HepG2 (cell line): Measurements from ENCODE around the gene OPRM1. TPM values are rescaled to one million over a fixed set of nuclear protein-coding genes. Genes with fewer than 3 reads are reported as not detected.

Source experiments
- ATAC-seq: fragments of 200-7000 bp; cut with Tn5 transposase; 3 replicates; pipeline ENCODE4 v1.9.1; 2020; ENCODE audit warnings: mild to moderate bottlenecking, moderate library complexity
- BruUV-seq: library from RNA; stranded (reverse); fragments of 400-500 nt; replicated peaks from 2 replicates; lab custom pipeline; 2021; lab: Mats Ljungman, UMichigan
- CTCF ChIA-PET: fragments of 300-600 bp; formaldehyde crosslinking; extraction: SDS; loops from one replicate; lab custom pipeline; 2021; ENCODE audit warnings: low total read pairs, inconsistent platforms, low intra/inter-chr PET ratio; lab: Yijun Ruan, JAX
- POLR2A ChIA-PET: fragments of 350-600 bp; sonication (Branson Sonifier 250); formaldehyde crosslinking; loops from one replicate; lab custom pipeline; 2020; ENCODE audit warnings: antibody characterized with exemption, inconsistent platforms; lab: Yijun Ruan, JAX
- DNase-seq: peaks from one replicate; pipeline ENCODE4 v3.0.0-alpha.2; 2015; ENCODE audit warnings: low spot score
- FAIRE-seq: peaks from 3 replicates; lab custom pipeline; 2011; peaks lifted over from hg19 to GRCh38; lab: Jason Lieb, UNC
- H2AFZ ChIP-seq: one replicate; pipeline ENCODE4 v1.6.1; 2011; ENCODE audit warnings: low read length, inconsistent platforms
- H3K27ac ChIP-seq: fragments of 300-600 bp; 3 replicates; pipeline ENCODE4 v1.8.0; 2011; ENCODE audit warnings: mixed run types, mild to moderate bottlenecking, mixed read lengths, low read length, inconsistent platforms; ENCODE audit not compliant: insufficient read depth; ENCODE audit errors: extremely low read length
- H3K27me3 ChIP-seq, 2 experiments: fragments of 200-600 bp in 1 of 2; 2 replicates in 1 of 2; 3 replicates in 1 of 2; pipeline versions ENCODE4 v1.6.0 to v1.8.0; 2011; ENCODE audit warnings: low read length in 2 of 2, mild to moderate bottlenecking in 2 of 2, moderate library complexity in 2 of 2, inconsistent platforms in 1 of 2; ENCODE audit not compliant: insufficient read depth in 2 of 2, control insufficient read depth in 1 of 2
- H3K36me3 ChIP-seq, 2 experiments: fragments of 200-600 bp in 1 of 2; replicated peaks in 1 of 2; 2 replicates in 1 of 2; 3 replicates in 1 of 2; pipeline versions ENCODE4 v1.5.1 to v1.8.0; 2011; ENCODE audit warnings: low read length in 2 of 2, inconsistent platforms in 1 of 2; ENCODE audit not compliant: insufficient read depth in 2 of 2, control insufficient read depth in 1 of 2
- H3K4me1 ChIP-seq: 2 replicates; pipeline ENCODE4 v1.5.1; 2012; ENCODE audit warnings: low read length, inconsistent platforms; ENCODE audit not compliant: insufficient read depth
- H3K4me2 ChIP-seq: 2 replicates; pipeline ENCODE4 v1.6.0; 2011; ENCODE audit warnings: low read depth, low read length, inconsistent platforms
- H3K4me3 ChIP-seq, 3 experiments: fragments of 200-600 bp in 1 of 3; sonication (generic), shearing (Covaris generic) in 1 of 3; replicated peaks in 1 of 3; 2 replicates each; pipeline ENCODE4 v1.5.1; 2011 to 2016; ENCODE audit warnings: low read length in 3 of 3, inconsistent platforms in 2 of 3, low read depth in 2 of 3, mild to moderate bottlenecking in 2 of 3, control low read depth in 1 of 3, mixed read lengths in 1 of 3; ENCODE audit not compliant: insufficient read depth in 1 of 3
- H3K79me2 ChIP-seq: one replicate; pipeline ENCODE4 v1.6.1; 2011; ENCODE audit warnings: low read length, inconsistent platforms; ENCODE audit not compliant: insufficient read depth
- H3K9ac ChIP-seq: 2 replicates; pipeline ENCODE4 v1.6.0; 2011; ENCODE audit warnings: mild to moderate bottlenecking, low read depth, low read length, inconsistent platforms; ENCODE audit not compliant: insufficient read depth
- H3K9me3 ChIP-seq: 2 replicates; pipeline ENCODE4 v1.5.1; 2012; ENCODE audit warnings: mild to moderate bottlenecking, low read length
- H4K20me1 ChIP-seq: 2 replicates; pipeline ENCODE4 v1.6.0; 2011; ENCODE audit warnings: inconsistent platforms, mild to moderate bottlenecking, low read length, moderate library complexity; ENCODE audit not compliant: insufficient read depth
- SP140L ChIP-seq: sonication (generic); formaldehyde crosslinking; IDR thresholded peaks from 2 replicates; pipeline ENCODE4 v1.4.0; 2020; ENCODE audit warnings: missing genetic modification reagents, borderline replicate concordance
- ZFP37 ChIP-seq: sonication (generic); formaldehyde crosslinking; IDR thresholded peaks from 2 replicates; pipeline ENCODE4 v1.4.0; 2020; ENCODE audit warnings: missing genetic modification reagents, borderline replicate concordance
- ZIK1 ChIP-seq: sonication (generic); formaldehyde crosslinking; IDR thresholded peaks from 2 replicates; pipeline ENCODE4 v1.5.0; 2020; ENCODE audit warnings: mild to moderate bottlenecking, low read depth, missing genetic modification reagents, borderline replicate concordance
- ZNF337 ChIP-seq: sonication (generic); formaldehyde crosslinking; IDR thresholded peaks from 2 replicates; pipeline ENCODE4 v1.5.1; 2020; ENCODE audit warnings: missing genetic modification reagents, low read depth, mild to moderate bottlenecking, borderline replicate concordance
- ZNF7 ChIP-seq: IDR thresholded peaks from 2 replicates; pipeline ENCODE4 v1.6.1; 2016; ENCODE audit warnings: missing biosample characterization, missing genetic modification reagents
- ZNF768 ChIP-seq: sonication (generic); formaldehyde crosslinking; IDR thresholded peaks from 2 replicates; pipeline ENCODE4 v1.4.0; 2020; ENCODE audit warnings: missing genetic modification reagents
- WGBS: methylation state at CpG from one replicate; pipeline ENCODE4 v1.1.6; 2017; ENCODE audit warnings: low lambda C conversion rate; 5-methylcytosine and 5-hydroxymethylcytosine counted together
- in situ Hi-C: cut with HindIII; loops from 2 replicates; pipeline ENCODE4 v1.10.0; 2017; ENCODE audit warnings: low pct_unique_long_range_greater_than_20kb; ENCODE audit not compliant: extremely low pct_ligation_motif_present
- intact Hi-C: fragments of 100-400 bp; cut with micrococcal nuclease; formaldehyde crosslinking; loops from one replicate; pipeline ENCODE4 v1.10.0; 2022; ENCODE audit not compliant: unreplicated experiment
- polyA plus RNA-seq, 8 experiments: library from polyadenylated mRNA; depleted of rRNA in 3 of 8; stranded (reverse) in 7 of 8; unstranded in 1 of 8; fragments of >200 nt; fragmentation: Illumina TruSeq in 4 of 8; extraction: Trizol in 4 of 8; gene quantifications; 2 replicates each; pipeline versions ENCODE4 v1.2.1 to v1.2.3, GENCODE V29; 2011 to 2016; ENCODE audit warnings: low read depth in 4 of 8, missing spikeins in 1 of 8, mixed read lengths in 1 of 8; ENCODE audit not compliant: insufficient read depth in 1 of 8
- total RNA-seq, 5 experiments: library from RNA; depleted of rRNA; stranded (reverse); fragments of >200 nt; fragmentation: Illumina TruSeq; extraction: Trizol; gene quantifications; 2 replicates each; pipeline ENCODE4 v1.2.3, GENCODE V29; 2016; ENCODE audit warnings: low read depth in 1 of 5
- TF ChIP-seq, protein P1 (sequence below): sonication (generic); formaldehyde crosslinking; IDR thresholded peaks from 2 replicates; pipeline ENCODE4 v1.5.0; 2020; ENCODE audit warnings: mild to moderate bottlenecking, missing genetic modification reagents

Gene OPRM1
- total and polyA plus RNA-seq, 2 of the 13 experiments (the other 11 are each of a cell fraction or from before 2014, with no cell fraction given) = not detected

DNA sequence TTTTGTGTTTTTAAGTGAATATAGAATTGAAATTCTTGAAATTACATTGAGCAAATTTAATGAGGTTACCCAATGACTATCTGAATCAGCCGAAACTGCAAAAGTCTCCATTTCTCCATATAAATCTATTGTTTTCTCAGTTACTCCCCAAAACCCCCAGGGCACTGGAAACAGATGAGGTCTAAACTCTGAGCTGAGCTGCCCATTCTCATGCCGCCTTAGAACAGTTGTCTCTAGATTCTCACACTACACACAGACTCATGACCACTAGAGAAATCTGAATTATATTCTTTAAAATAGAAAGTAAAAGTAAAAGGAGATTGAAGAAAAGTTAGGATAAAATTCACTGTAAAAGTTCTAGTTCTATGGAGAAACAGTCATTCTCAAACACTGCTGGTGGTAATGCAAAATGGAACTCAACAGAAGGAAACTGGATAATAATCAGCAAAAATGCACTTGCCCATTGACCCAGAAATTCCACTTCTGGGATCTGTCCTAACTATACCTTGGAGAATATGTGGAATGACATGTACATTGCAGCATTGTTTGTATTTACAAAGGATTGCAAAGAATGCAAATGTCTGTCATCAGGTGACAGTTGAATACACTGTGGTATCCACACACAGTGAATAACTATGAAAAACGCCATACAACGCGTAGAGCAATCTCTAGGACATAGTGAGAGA is 192.0 kb downstream of the OPRM1 start:
- Histone ChIP-seq H3K79me2 (no peaks in the 10 kb centered on the region), H3K4me2 (no peak overlapping the region), H3K4me1 (no peaks in the 10 kb centered on the region), H2AFZ (no peak overlapping the region), H3K4me3 (no peak overlapping the region), H3K27me3 (peaks cover 0 to 4% of the 10 kb centered on the region in 2 experiments; a peak in 2 of 5 replicates), H3K9ac (no peak overlapping the region), H3K27ac (no peak overlapping the region), H3K36me3 (no peaks in the 10 kb centered on the region), H3K9me3 (no peaks in the 10 kb centered on the region), H4K20me1 (no peaks in the 10 kb centered on the region)
- intact Hi-C loops = loop anchor here (5.0 kb wide), 1 partner anchor 614 kb away; no protein-coding TSS in a partner anchor
- FAIRE-seq (no peak), DNase-seq (no peak), ATAC-seq (no peak)
- no peak for TF ChIP-seq ZNF768 (CRISPR knock-in tag)
- TF ChIP-seq ZNF7 (CRISPR knock-in tag) = no peak
- TF ChIP-seq, protein P1, sequence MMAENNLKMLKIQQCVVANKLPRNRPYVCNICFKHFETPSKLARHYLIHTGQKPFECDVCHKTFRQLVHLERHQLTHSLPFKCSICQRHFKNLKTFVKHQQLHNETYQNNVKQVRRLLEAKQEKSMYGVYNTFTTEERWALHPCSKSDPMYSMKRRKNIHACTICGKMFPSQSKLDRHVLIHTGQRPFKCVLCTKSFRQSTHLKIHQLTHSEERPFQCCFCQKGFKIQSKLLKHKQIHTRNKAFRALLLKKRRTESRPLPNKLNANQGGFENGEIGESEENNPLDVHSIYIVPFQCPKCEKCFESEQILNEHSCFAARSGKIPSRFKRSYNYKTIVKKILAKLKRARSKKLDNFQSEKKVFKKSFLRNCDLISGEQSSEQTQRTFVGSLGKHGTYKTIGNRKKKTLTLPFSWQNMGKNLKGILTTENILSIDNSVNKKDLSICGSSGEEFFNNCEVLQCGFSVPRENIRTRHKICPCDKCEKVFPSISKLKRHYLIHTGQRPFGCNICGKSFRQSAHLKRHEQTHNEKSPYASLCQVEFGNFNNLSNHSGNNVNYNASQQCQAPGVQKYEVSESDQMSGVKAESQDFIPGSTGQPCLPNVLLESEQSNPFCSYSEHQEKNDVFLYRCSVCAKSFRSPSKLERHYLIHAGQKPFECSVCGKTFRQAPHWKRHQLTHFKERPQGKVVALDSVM = no peak
- no peak for TF ChIP-seq ZIK1
- no peak for TF ChIP-seq SP140L (CRISPR knock-in tag)
- TF ChIP-seq ZNF337 = no peak
- no peak for TF ChIP-seq ZFP37 (CRISPR knock-in tag)
- ChIA-PET CTCF (no interaction called here), POLR2A (no interaction called here)
- in situ Hi-C loops = no loop called here
- no TSS peak for BruUV-seq
- 57% methylated on average over 5 of the region's 5 CpGs for WGBS
